HL-60 (cell line): ENCODE results near the gene UNK.

Experiments used
- DNase-seq, 2 experiments: peaks; one replicate each; pipeline ENCODE4 v3.0.0-alpha.2; 2010 to 2020; ENCODE audit warnings: low read depth in 1 of 2, low spot score in 1 of 2
- H3K27ac ChIP-seq: fragments of 250-450 bp; sonication (Bioruptor Pico); replicated peaks from 2 replicates; pipeline ENCODE4 v1.5.1; 2020; ENCODE audit warnings: mild to moderate bottlenecking, moderate library complexity
- H3K27me3 ChIP-seq: fragments of 250-450 bp; sonication (Bioruptor Pico); 2 replicates; pipeline ENCODE4 v1.5.1; 2021; ENCODE audit warnings: mild to moderate bottlenecking, moderate library complexity; ENCODE audit not compliant: insufficient read depth, poor library complexity, severe bottlenecking
- H3K4me3 ChIP-seq: replicated peaks from 2 replicates; pipeline ENCODE4 v1.5.1; 2011; ENCODE audit warnings: mild to moderate bottlenecking, control low read depth, low read length; ENCODE audit not compliant: insufficient read depth
- CTCF ChIP-seq: IDR thresholded peaks from one replicate; pipeline ENCODE4 v1.5.1; 2011; ENCODE audit warnings: low read length, control low read depth, inconsistent platforms; ENCODE audit not compliant: insufficient read depth
- GABPA ChIP-seq: IDR thresholded peaks from 2 replicates; pipeline ENCODE4 v1.6.1; 2012; ENCODE audit warnings: low read depth
- POLR2AphosphoS5 ChIP-seq: IDR thresholded peaks from 2 replicates; pipeline ENCODE4 v1.6.1; 2012; ENCODE audit warnings: low read depth
- REST ChIP-seq: IDR thresholded peaks from 2 replicates; pipeline ENCODE4 v1.6.1; 2012; ENCODE audit warnings: low read depth; ENCODE audit not compliant: insufficient replicate concordance
- SPI1 ChIP-seq: IDR thresholded peaks from 2 replicates; pipeline ENCODE4 v1.6.1; 2012; ENCODE audit warnings: low read depth, mild to moderate bottlenecking, borderline replicate concordance

Gene UNK

DNA sequence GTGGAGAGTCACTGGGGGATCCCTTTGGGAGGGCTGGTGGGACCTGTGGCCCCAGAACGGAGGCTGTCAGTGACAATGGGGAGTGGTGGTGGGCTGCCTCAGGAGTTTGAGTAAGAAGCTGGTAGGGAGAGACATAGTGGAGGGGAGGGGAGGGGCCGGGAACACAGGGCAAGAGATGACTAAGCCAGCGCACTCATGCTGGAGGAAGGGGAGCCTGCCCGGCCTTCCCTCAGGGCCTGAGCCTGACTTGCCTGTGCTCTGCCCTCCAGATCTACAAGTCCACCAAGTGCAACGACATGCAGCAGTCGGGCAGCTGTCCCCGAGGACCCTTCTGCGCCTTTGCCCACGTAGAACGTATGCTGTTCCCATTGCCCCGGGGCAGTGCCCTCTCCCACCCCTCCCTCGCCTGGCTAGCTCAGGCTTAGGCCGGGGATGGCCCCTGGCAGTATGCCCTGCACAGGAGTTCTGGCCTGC is 30.3 kb downstream of the UNK start:
- TF ChIP-seq REST (no peak), POLR2AphosphoS5 (no peak), SPI1 (no peak), CTCF (no peak), GABPA (no peak)
- Histone ChIP-seq H3K27me3 (no peaks in the 10 kb centered on the region), H3K4me3 (no peak overlapping the region), H3K27ac (no peak overlapping the region)
- DNase-seq = no peak

DNA sequence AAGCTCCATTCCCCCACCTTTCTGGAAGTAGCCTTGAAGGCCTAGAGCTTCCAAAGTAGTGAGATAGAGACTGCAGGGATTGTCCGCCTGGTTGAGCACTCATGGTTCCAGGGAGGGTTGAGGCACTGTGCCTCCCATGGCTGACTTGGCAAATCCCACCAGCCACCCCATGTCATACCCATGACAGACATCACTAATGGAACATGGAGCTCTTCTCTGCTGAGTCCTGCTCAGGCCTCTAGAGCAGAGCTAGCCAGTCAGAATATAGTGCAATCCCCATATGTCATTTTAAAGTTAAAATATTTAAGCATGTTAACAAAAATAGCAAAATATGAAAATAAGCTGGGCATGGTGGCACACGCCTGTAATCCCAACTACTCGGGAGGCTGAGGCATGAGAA is 30.8 kb downstream of the UNK start:
- no peak overlapping the region for H3K4me3 ChIP-seq
- H3K27me3 ChIP-seq = no peaks in the 10 kb centered on the region
- H3K27ac ChIP-seq = no peak overlapping the region
- no peak for DNase-seq
- TF ChIP-seq SPI1 (no peak), REST (no peak), GABPA (no peak), POLR2AphosphoS5 (no peak), CTCF (no peak)

GRCh38 chr17:75816693-75817092 is 32.1 kb downstream of the UNK start:
- DNase-seq = no peak
- Histone ChIP-seq H3K27ac (no peak overlapping the region), H3K27me3 (no peaks in the 10 kb centered on the region), H3K4me3 (no peak overlapping the region)
- TF ChIP-seq REST (no peak), POLR2AphosphoS5 (no peak), CTCF (no peak), GABPA (no peak), SPI1 (no peak)
